Left forelimb (tissue), 1 donor: ENCODE data around the gene GSG1.

ENCODE experiments used
- DNase-seq: peaks from one replicate; pipeline ENCODE4 v3.0.0-alpha.2; 2018; ENCODE audit warnings: low spot score

The GSG1 gene

GRCh38 chr12:13103391-13104033 lies at the start of gene GSG1:
Gene GSG1, minus strand, starts transcription at chr12:13103667. Its CDS starts 155 bp downstream, at chr12:13103512.
- no peak for DNase-seq

- DNase-seq: no peak
Measured at GRCh38 chr12:13153180-13153579, 49.7 kb upstream of the GSG1 start.

GRCh38 chr12:13152756-13153155 lies 49.3 kb upstream of the GSG1 start:
- no peak for DNase-seq

GRCh38 chr12:13152281-13152680 lies 48.8 kb upstream of the GSG1 start:
- DNase-seq: no peak

GRCh38 chr12:13149411-13149810 lies 45.9 kb upstream of the GSG1 start:
- DNase-seq: no peak

GRCh38 chr12:13148485-13148847 lies 45.0 kb upstream of the GSG1 start:
- DNase-seq: no peak

- DNase-seq: no peak
Measured at GRCh38 chr12:13147688-13148484, 44.4 kb upstream of the GSG1 start.

GRCh38 chr12:13146336-13146938 lies 43.0 kb upstream of the GSG1 start:
- DNase-seq: no peak

GRCh38 chr12:13144266-13144828 lies 40.9 kb upstream of the GSG1 start:
- DNase-seq: no peak

GRCh38 chr12:13142747-13143146 lies 39.3 kb upstream of the GSG1 start:
- DNase-seq: no peak

GRCh38 chr12:13141686-13142085 lies 38.2 kb upstream of the GSG1 start:
- DNase-seq: no peak

GRCh38 chr12:13135371-13136178 lies 32.1 kb upstream of the GSG1 start:
- DNase-seq: no peak

- no peak for DNase-seq
Measured at GRCh38 chr12:13133886-13134285, 30.4 kb upstream of the GSG1 start.

- DNase-seq: no peak
Measured at GRCh38 chr12:13130981-13131380, 27.5 kb upstream of the GSG1 start.

- no peak for DNase-seq
Measured at GRCh38 chr12:13128291-13128965, 25.0 kb upstream of the GSG1 start.

- no peak for DNase-seq
Measured at GRCh38 chr12:13127444-13127843, 24.0 kb upstream of the GSG1 start.

GRCh38 chr12:13126494-13126893 lies 23.0 kb upstream of the GSG1 start:
- DNase-seq: no peak

- DNase-seq: no peak
Measured at GRCh38 chr12:13125996-13126395, 22.5 kb upstream of the GSG1 start.

GRCh38 chr12:13124656-13125505 lies 21.4 kb upstream of the GSG1 start:
- DNase-seq: no peak

GRCh38 chr12:13121568-13121967 lies 18.1 kb upstream of the GSG1 start:
- DNase-seq: no peak

- no peak for DNase-seq
Measured at GRCh38 chr12:13120413-13120812, 16.9 kb upstream of the GSG1 start.
